ENCODE data around the gene CCDC85A. TPM values are rescaled to one million over a fixed set of nuclear protein-coding genes. Genes with fewer than 3 reads are reported as not detected.
A peak's percentile ranks its signal among the peaks of the same experiment; 100 is the strongest.

The CCDC85A gene
- total and polyA plus RNA-seq, 9 donors: 2.8 to 5.5 (median 4.4) TPM

DNA sequence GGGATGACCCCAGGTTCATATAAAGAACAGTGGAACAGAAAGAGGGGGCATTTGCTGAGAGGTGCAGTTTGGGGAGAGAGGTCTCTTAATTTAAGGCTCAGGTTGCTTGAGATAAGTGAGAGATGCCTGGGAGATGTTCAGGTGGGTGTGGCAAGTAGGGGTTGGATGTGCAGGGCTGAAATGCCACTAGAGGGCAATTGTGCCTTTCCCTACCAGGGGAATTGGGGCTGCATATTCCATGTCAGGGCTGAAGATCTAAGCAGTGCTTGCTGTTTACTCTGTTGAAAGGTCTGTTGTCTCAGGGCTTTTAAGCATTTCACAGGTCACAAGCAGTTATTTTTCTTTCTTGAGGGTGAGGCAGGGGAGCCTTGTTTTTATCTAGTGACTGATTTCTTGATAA is 7.8 kb downstream of the CCDC85A start:
- H3K27me3 ChIP-seq (ENCODE audit: control insufficient read depth, insufficient read depth, low read length): peaks cover 3% of the 10 kb centered on the region
- H3K36me3 ChIP-seq (ENCODE audit: control insufficient read depth, insufficient read depth, low read length): no peaks in the 10 kb centered on the region
- peak; percentile 22 for DNase-seq
- H3K4me3 ChIP-seq (ENCODE audit: low read length): no peak overlapping the region
- no peak overlapping the region for H3K27ac ChIP-seq (ENCODE audit: low read length)
- no peaks in the 10 kb centered on the region for H3K9me3 ChIP-seq (replicated peaks; ENCODE audit: control insufficient read depth, low read depth, low read length)
- no peaks in the 10 kb centered on the region for H3K4me1 ChIP-seq (ENCODE audit: control insufficient read depth, insufficient read depth, low read length)

DNA sequence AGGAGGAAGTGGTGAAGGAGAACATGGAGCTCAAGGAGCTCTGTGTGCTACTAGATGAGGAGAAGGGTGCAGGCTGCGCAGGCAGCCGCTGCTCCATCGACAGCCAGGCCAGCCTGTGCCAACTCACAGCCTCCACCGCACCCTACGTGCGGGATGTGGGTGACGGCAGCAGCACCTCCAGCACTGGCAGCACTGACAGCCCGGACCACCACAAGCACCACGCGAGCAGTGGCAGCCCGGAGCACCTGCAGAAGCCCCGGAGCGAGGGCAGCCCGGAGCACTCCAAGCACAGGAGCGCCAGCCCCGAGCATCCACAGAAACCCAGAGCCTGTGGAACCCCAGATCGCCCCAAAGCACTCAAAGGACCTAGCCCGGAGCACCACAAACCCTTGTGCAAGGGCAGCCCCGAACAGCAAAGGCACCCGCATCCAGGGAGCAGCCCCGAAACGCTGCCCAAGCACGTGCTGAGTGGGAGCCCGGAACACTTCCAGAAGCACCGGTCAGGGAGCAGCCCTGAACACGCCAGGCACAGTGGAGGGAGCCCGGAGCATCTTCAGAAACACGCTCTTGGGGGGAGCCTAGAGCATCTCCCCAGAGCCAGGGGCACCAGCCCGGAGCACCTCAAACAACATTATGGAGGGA is 9.0 kb downstream of the CCDC85A start:
- Histone ChIP-seq H3K27ac (ENCODE audit: low read length) (no peak overlapping the region), H3K27me3 (ENCODE audit: control insufficient read depth, insufficient read depth, low read length) (no peaks in the 10 kb centered on the region), H3K36me3 (ENCODE audit: control insufficient read depth, insufficient read depth, low read length) (no peaks in the 10 kb centered on the region), H3K4me3 (ENCODE audit: low read length) (no peak overlapping the region), H3K9me3 (replicated peaks; ENCODE audit: control insufficient read depth, low read depth, low read length) (no peaks in the 10 kb centered on the region), H3K4me1 (ENCODE audit: control insufficient read depth, insufficient read depth, low read length) (no peaks in the 10 kb centered on the region)
- DNase-seq: no peak
- WGBS (ENCODE audit: insufficient coverage): 95% methylated on average over 28 of the region's 29 CpGs

DNA sequence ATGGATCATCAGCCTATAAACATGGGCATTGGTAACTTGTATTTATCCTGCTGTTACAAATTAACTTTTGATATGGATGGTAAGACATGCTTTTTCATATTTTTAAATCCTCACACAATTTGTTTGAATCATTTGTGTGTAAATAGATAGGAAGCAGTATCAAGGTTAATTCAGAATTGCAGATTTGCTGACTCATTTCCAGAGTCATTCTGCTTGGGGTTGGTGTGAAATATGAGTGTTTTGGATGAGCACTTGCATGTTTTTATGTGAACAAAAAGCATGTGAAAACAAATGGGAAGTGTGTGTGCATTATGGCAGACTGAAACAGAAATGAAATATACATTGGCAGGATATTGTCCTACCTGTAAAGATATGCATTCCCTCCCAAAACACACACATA is 11.8 kb downstream of the CCDC85A start:
- H3K9me3 ChIP-seq (replicated peaks; ENCODE audit: control insufficient read depth, low read depth, low read length): no peaks in the 10 kb centered on the region
- no peak overlapping the region for H3K27ac ChIP-seq (ENCODE audit: low read length)
- no peak overlapping the region for H3K4me3 ChIP-seq (ENCODE audit: low read length)
- no peaks in the 10 kb centered on the region for H3K36me3 ChIP-seq (ENCODE audit: control insufficient read depth, insufficient read depth, low read length)
- DNase-seq: no peak
- no peaks in the 10 kb centered on the region for H3K4me1 ChIP-seq (ENCODE audit: control insufficient read depth, insufficient read depth, low read length)
- no peaks in the 10 kb centered on the region for H3K27me3 ChIP-seq (ENCODE audit: control insufficient read depth, insufficient read depth, low read length)

DNA sequence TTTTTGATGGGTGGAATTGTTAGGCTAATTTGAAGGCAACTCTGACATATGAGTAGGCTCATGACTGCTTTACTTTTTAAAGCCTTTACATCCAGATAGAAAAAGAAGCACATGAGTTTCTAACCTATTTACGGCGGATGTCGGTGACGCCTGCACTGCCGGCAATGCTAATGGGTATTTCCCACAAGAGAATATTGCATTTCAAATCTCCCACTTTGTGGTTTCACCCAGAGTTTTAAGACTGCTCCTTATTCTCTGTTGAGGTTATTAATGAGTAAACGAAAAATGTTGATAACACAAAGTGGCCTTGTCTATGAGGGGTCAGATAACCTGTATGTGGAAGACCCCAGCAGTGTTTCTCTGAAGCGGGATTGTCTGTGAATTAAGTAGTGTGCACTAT is 14.0 kb downstream of the CCDC85A start:
- no peaks in the 10 kb centered on the region for H3K36me3 ChIP-seq (ENCODE audit: control insufficient read depth, insufficient read depth, low read length)
- no peak for DNase-seq
- H3K27me3 ChIP-seq (ENCODE audit: control insufficient read depth, insufficient read depth, low read length): no peaks in the 10 kb centered on the region
- no peaks in the 10 kb centered on the region for H3K4me1 ChIP-seq (ENCODE audit: control insufficient read depth, insufficient read depth, low read length)
- 54% methylated on average over 6 of the region's 7 CpGs for WGBS (ENCODE audit: insufficient coverage)
- no peaks in the 10 kb centered on the region for H3K9me3 ChIP-seq (replicated peaks; ENCODE audit: control insufficient read depth, low read depth, low read length)
- no peak overlapping the region for H3K4me3 ChIP-seq (ENCODE audit: low read length)
- H3K27ac ChIP-seq (ENCODE audit: low read length): no peak overlapping the region

DNA sequence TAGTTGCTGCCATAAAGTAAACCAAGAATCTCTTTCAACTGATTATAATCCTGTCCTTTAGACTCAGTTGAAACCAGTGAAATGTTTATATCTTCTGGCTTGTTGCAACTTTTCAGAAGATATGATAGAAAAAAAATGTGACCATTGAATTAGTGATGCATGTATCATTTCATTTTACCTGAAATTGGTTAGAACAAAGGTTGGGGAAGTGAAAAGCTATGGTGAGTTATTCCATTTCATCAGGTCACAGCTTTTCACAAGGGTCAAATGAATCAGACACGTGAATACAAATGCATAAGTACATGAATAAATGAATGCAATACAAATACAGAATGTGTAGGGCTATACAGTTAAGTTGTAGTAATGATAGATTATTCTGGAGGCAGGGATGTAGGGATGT is 15.1 kb downstream of the CCDC85A start:
- H3K4me1 ChIP-seq (ENCODE audit: control insufficient read depth, insufficient read depth, low read length): no peaks in the 10 kb centered on the region
- DNase-seq: no peak
- no CpG with 5 or more reads among the region's 1 CpG for WGBS (ENCODE audit: insufficient coverage)
- H3K9me3 ChIP-seq (replicated peaks; ENCODE audit: control insufficient read depth, low read depth, low read length): no peaks in the 10 kb centered on the region
- no peak overlapping the region for H3K4me3 ChIP-seq (ENCODE audit: low read length)
- no peak overlapping the region for H3K27ac ChIP-seq (ENCODE audit: low read length)
- no peaks in the 10 kb centered on the region for H3K36me3 ChIP-seq (ENCODE audit: control insufficient read depth, insufficient read depth, low read length)
- H3K27me3 ChIP-seq (ENCODE audit: control insufficient read depth, insufficient read depth, low read length): no peaks in the 10 kb centered on the region

DNA sequence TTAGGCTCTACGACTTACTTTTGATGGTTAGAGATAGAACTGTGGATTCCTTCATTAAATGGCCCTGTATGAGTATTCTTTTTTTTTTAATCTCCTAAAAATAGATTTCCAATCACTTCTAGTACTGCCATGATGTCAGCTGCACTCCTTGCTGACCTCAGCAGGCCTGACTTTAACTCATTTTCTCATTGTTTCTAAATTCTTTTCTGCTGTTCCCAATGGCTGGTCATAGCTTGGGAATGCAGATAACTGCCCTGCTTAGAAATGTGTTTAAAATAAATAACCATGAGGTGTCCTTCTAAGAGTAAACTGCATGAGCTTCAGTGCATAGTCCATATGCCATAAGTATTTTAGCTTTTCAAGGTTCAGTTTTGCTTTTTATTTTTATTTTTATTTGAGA is 15.7 kb downstream of the CCDC85A start:
- Histone ChIP-seq H3K27me3 (ENCODE audit: control insufficient read depth, insufficient read depth, low read length) (no peaks in the 10 kb centered on the region), H3K4me3 (ENCODE audit: low read length) (no peak overlapping the region), H3K36me3 (ENCODE audit: control insufficient read depth, insufficient read depth, low read length) (no peaks in the 10 kb centered on the region), H3K27ac (ENCODE audit: low read length) (no peak overlapping the region), H3K9me3 (replicated peaks; ENCODE audit: control insufficient read depth, low read depth, low read length) (no peaks in the 10 kb centered on the region), H3K4me1 (ENCODE audit: control insufficient read depth, insufficient read depth, low read length) (no peaks in the 10 kb centered on the region)
- DNase-seq: no peak
- WGBS (ENCODE audit: insufficient coverage): no CpG with 5 or more reads among the region's 1 CpG

DNA sequence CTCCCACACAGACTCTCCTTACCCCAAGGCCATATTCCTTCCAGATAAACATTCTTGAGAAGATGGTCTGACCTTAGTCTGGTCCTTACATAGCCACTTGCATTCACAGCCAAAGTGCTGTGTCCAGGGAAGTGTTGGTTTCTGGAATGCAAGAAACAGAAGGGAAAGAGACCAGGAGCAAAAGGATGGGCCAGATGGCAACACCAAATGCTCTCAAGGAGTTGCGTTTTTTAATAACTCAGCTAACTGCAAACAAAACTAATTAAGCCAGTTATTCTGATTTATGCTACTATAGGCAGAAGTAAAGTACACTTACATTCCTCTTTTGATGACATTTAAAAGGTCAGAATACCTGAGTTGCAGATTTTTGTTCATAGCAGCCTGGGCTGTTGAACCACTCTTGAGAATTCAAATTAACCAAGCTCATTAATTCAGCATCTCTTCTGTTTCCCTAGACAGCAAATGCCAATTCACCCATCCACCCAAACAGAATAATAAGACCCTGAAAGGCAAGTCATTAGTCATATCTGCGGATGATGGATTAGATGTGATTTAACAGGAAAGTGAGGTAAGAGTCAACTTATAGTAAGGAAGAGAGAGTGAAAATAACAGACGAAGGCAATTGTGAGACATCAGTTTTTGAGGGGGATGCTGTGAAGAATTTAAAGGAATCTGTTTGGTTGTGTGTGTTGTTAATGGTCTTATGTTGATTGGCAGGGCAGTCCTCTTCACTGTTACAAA is 18.8 kb downstream of the CCDC85A start:
- H3K4me1 ChIP-seq (ENCODE audit: control insufficient read depth, insufficient read depth, low read length): no peaks in the 10 kb centered on the region
- WGBS (ENCODE audit: insufficient coverage): 78% methylated on average over 1 of the region's 3 CpGs
- H3K36me3 ChIP-seq (ENCODE audit: control insufficient read depth, insufficient read depth, low read length): no peaks in the 10 kb centered on the region
- no peaks in the 10 kb centered on the region for H3K9me3 ChIP-seq (replicated peaks; ENCODE audit: control insufficient read depth, low read depth, low read length)
- H3K27ac ChIP-seq (ENCODE audit: low read length): no peak overlapping the region
- H3K27me3 ChIP-seq (ENCODE audit: control insufficient read depth, insufficient read depth, low read length): no peaks in the 10 kb centered on the region
- DNase-seq: no peak
- H3K4me3 ChIP-seq (ENCODE audit: low read length): no peak overlapping the region

DNA sequence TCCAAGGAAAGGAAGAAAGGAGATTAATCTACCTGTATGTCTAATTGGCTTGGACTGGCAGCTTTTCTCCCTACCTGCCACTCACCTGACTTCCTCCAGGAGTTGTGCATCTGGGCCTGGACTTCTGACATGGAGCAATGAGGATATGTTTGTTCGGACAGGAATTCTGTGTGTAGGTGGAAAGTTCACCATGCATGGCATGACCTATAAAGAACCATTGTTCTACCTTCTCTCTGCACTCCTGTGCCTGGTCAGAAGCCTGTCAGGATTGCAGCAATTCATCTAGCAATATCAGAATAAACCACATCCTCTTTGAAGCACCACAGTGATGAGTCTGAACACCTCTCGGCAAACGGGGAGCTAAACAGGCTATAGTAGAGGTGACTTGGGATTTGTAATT is 20.8 kb downstream of the CCDC85A start:
- no peak overlapping the region for H3K27ac ChIP-seq (ENCODE audit: low read length)
- no peaks in the 10 kb centered on the region for H3K9me3 ChIP-seq (replicated peaks; ENCODE audit: control insufficient read depth, low read depth, low read length)
- H3K36me3 ChIP-seq (ENCODE audit: control insufficient read depth, insufficient read depth, low read length): no peaks in the 10 kb centered on the region
- DNase-seq: no peak
- H3K27me3 ChIP-seq (ENCODE audit: control insufficient read depth, insufficient read depth, low read length): no peaks in the 10 kb centered on the region
- no peak overlapping the region for H3K4me3 ChIP-seq (ENCODE audit: low read length)
- H3K4me1 ChIP-seq (ENCODE audit: control insufficient read depth, insufficient read depth, low read length): no peaks in the 10 kb centered on the region
- WGBS (ENCODE audit: insufficient coverage): no CpG with 5 or more reads among the region's 3 CpGs

DNA sequence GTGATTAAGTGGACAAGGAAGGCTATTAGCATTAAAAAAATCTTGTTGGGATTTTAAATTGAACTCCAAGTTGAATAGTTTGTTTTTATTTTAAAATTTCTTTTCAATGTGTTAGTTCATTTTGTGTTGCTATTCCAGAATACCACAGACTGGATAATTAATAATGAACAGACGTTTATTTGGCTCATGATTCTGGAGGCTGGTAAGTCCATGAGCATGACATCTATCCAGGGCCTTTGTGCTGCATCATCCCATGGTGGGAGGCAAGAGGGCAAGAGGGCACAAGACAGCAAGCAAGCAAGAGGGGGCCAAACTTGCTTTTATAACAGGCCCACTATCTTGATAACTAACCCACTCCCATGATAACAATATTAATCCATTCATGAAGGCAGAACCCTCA is 22.5 kb downstream of the CCDC85A start:
- Histone ChIP-seq H3K4me3 (ENCODE audit: low read length) (no peak overlapping the region), H3K9me3 (replicated peaks; ENCODE audit: control insufficient read depth, low read depth, low read length) (no peaks in the 10 kb centered on the region), H3K27ac (ENCODE audit: low read length) (no peak overlapping the region), H3K27me3 (ENCODE audit: control insufficient read depth, insufficient read depth, low read length) (no peaks in the 10 kb centered on the region), H3K36me3 (ENCODE audit: control insufficient read depth, insufficient read depth, low read length) (no peaks in the 10 kb centered on the region), H3K4me1 (ENCODE audit: control insufficient read depth, insufficient read depth, low read length) (no peaks in the 10 kb centered on the region)
- no CpG with 5 or more reads among the region's 1 CpG for WGBS (ENCODE audit: insufficient coverage)
- no peak for DNase-seq

DNA sequence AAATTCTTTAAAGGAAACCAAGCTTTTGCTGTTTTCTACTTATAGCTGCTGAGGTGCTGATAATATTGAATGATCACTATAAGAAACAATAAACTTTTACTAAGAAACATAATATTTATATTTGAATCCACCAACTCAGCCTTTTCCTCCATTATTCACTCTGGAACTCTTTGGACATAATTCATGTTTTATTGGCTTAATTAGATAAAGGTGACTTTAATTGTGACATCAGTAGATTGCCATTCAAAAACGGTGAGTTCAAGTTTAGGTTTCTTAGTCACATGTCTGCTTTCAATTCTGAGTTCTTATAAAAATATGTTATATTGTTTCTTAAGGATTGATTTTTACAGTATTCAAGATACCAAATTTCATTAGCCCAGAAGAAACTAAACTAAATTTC is 24.0 kb downstream of the CCDC85A start:
- Histone ChIP-seq H3K4me1 (ENCODE audit: control insufficient read depth, insufficient read depth, low read length) (no peaks in the 10 kb centered on the region), H3K4me3 (ENCODE audit: low read length) (no peak overlapping the region), H3K27ac (ENCODE audit: low read length) (no peak overlapping the region), H3K27me3 (ENCODE audit: control insufficient read depth, insufficient read depth, low read length) (no peaks in the 10 kb centered on the region), H3K9me3 (replicated peaks; ENCODE audit: control insufficient read depth, low read depth, low read length) (no peaks in the 10 kb centered on the region), H3K36me3 (ENCODE audit: control insufficient read depth, insufficient read depth, low read length) (no peaks in the 10 kb centered on the region)
- no CpG with 5 or more reads among the region's 1 CpG for WGBS (ENCODE audit: insufficient coverage)
- DNase-seq: no peak

DNA sequence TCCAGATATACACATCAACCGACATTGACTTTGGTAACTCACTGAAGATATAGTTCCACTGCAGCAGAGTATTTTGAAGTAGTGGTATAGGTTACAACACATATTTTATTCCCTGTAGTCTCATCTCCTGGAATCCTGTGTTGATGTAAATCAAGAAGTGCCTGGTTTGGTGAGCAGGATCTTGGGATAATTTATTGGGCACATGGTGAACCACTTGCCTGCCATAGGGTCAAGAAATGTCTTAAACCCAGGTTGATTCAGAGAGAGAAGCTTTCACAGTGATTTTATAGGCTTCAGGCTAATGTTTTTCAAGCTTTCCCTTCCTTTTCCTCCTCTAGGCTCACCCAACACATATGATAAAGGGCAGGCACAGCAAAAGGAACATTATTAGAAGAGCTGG is 24.6 kb downstream of the CCDC85A start:
- Histone ChIP-seq H3K4me3 (ENCODE audit: low read length) (no peak overlapping the region), H3K27ac (ENCODE audit: low read length) (no peak overlapping the region), H3K4me1 (ENCODE audit: control insufficient read depth, insufficient read depth, low read length) (no peaks in the 10 kb centered on the region), H3K27me3 (ENCODE audit: control insufficient read depth, insufficient read depth, low read length) (no peaks in the 10 kb centered on the region), H3K9me3 (replicated peaks; ENCODE audit: control insufficient read depth, low read depth, low read length) (no peaks in the 10 kb centered on the region), H3K36me3 (ENCODE audit: control insufficient read depth, insufficient read depth, low read length) (no peaks in the 10 kb centered on the region)
- no CpG with 5 or more reads among the region's 1 CpG for WGBS (ENCODE audit: insufficient coverage)
- DNase-seq: no peak

Measured in muscle of leg (tissue), 11 donors.